ENCODE data around the gene SLC38A1.

SLC38A1 gene

GRCh38 chr12:46136249-46136648 is 132.6 kb downstream of the SLC38A1 start:
- TF ChIP-seq GATA3 (IDR thresholded peaks at IDR 0.05; ENCODE audit: low read depth, low read length) = no peak
- no peak for TF ChIP-seq GATA2 (IDR thresholded peaks at IDR 0.05; ENCODE audit: low read depth, low read length)

- TF ChIP-seq GATA3 (IDR thresholded peaks at IDR 0.05; ENCODE audit: low read depth, low read length) = no peak
- no peak for TF ChIP-seq GATA2 (IDR thresholded peaks at IDR 0.05; ENCODE audit: low read depth, low read length)
These were observed 133.1 kb downstream of the SLC38A1 start for GRCh38 chr12:46135750-46136149.

- TF ChIP-seq GATA3 (IDR thresholded peaks at IDR 0.05; ENCODE audit: low read depth, low read length) (no peak), GATA2 (IDR thresholded peaks at IDR 0.05; ENCODE audit: low read depth, low read length) (no peak)
These were observed 134.0 kb downstream of the SLC38A1 start for GRCh38 chr12:46134852-46135251.

GRCh38 chr12:46134205-46134811 is 134.5 kb downstream of the SLC38A1 start:
- TF ChIP-seq GATA2 (IDR thresholded peaks at IDR 0.05; ENCODE audit: low read depth, low read length) = no peak
- TF ChIP-seq GATA3 (IDR thresholded peaks at IDR 0.05; ENCODE audit: low read depth, low read length) = no peak

GRCh38 chr12:46133751-46134150 is 135.1 kb downstream of the SLC38A1 start:
- TF ChIP-seq GATA3 (IDR thresholded peaks at IDR 0.05; ENCODE audit: low read depth, low read length) (no peak), GATA2 (IDR thresholded peaks at IDR 0.05; ENCODE audit: low read depth, low read length) (no peak)
